ENCODE data around the gene LAP3.

GRCh38 chr4:17583941-17584340, 6.9 kb downstream of the LAP3 start:
- TF ChIP-seq CTCF (IDR thresholded peaks at IDR 0.05) (no peak), POLR2A (IDR thresholded peaks at IDR 0.05) (no peak)
